Stimulated activated CD8-positive, alpha-beta memory T cell treated with anti-CD3 and anti-CD28 coated beads, Interleukin-15, amount 100 ng/mL, for 4 hours (primary cell): Measurements from ENCODE around the gene MAML2.
A peak's percentile ranks its signal among the peaks of the same experiment; 100 is the strongest.

Experiments used
- DNase-seq, 2 donors: peaks; one replicate each; pipeline ENCODE4 v3.0.0-alpha.2; 2020; ENCODE audit warnings: low read depth in 2 of 2

The MAML2 gene

GRCh38 chr11:96342961-96343711 is at the start of gene MAML2:
Gene MAML2 (minus strand): TSS chr11:96343195. CDS start chr11:96341895, 1,300 bp downstream.
- DNase-seq, result peak; percentile 83 to 89

- no peak for DNase-seq
These were observed 48.8 kb upstream of the MAML2 start for GRCh38 chr11:96391698-96392307.

GRCh38 chr11:96390488-96390792 is 47.4 kb upstream of the MAML2 start:
- DNase-seq, result no peak

- peak; percentile 96 to 98 for DNase-seq
These were observed 46.9 kb upstream of the MAML2 start, which contains the start of the genes CCDC82 and JRKL for GRCh38 chr11:96389720-96390487. Gene CCDC82 (minus strand): TSS chr11:96389912. CDS start chr11:96384747, 5,165 bp downstream. Gene JRKL (plus strand): TSS chr11:96390013. CDS start chr11:96390650, 637 bp downstream.

DNA sequence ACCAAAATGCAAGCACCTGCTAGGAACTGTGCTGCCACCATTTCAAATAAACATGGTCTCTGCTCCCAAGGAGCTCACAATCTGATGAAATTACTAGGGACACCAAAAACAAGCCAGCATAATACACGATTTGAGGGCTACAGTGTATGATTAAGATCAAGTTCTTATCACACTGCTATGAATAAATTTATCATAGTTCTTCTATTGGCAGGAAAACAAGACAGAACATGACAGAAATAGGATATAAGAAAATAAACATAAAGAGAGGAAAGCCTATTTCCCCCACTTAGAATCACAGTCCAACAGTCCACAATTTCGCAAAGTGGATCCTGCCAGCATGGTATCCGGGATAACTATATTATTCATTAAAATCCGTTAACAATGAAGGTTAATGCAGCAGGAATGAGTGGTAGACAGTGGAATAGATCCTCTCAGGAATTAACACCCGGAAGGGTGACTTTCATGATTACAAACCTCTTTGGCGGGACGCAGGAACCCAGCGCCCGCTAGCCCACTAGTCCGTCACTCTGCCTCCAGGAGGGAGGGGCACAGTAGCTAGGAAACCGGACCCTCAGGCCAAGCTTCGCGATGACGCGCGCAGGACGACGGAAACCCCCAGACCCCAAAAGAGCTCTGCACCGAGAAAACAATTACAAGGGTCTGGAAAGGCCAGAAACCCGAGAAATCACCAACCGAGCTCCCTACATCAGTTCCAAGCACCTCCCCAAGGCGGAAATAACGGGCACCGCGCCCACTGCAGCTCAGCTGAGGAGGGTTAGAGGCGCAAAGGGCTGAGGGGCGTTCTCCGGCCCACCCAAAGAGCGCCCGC is 46.1 kb upstream of the MAML2 start:
- DNase-seq, result no peak

- DNase-seq, result no peak
These were observed 42.2 kb upstream of the MAML2 start for GRCh38 chr11:96385187-96385586.

- DNase-seq, result no peak
These were observed 41.2 kb upstream of the MAML2 start for GRCh38 chr11:96384156-96384555.

DNA sequence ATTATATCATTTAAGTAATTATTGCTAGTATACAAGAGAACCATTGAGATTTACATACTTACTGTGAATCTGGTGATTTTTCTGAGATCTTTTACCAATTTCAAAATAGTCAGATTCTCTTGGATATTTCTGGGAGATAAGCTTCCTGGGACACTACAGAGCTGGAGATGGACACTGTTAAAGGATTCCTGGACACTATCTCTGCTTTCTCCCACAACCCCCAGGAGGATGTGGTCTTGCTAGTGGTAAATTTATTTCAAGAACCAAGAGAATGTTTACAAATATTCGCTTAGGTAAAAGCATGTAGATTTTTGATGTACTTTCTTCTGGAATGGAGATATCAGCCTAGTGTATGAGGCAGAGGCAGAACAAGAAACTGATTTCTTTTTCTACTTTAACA is 33.8 kb upstream of the MAML2 start:
- no peak for DNase-seq

DNA sequence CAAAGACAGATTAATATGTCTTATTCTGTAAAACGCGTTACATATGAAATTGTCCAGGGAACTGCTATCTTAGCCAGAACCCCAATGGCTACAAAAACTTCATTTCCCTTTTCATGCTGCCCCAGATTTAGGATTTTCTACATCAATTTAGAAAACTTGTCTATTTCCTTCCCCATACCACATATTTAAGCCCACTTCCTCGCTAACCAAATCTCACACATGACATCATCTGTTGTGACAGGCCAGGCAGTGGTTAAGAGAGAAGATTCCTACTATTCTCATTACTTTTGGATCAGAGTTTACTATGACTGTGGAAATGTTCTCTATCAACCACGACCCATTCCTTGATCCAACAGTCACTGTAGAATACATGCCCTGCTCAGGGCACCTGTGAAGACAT is 30.8 kb upstream of the MAML2 start:
- no peak for DNase-seq

GRCh38 chr11:96367342-96367741 is 24.3 kb upstream of the MAML2 start:
- DNase-seq, result no peak

DNA sequence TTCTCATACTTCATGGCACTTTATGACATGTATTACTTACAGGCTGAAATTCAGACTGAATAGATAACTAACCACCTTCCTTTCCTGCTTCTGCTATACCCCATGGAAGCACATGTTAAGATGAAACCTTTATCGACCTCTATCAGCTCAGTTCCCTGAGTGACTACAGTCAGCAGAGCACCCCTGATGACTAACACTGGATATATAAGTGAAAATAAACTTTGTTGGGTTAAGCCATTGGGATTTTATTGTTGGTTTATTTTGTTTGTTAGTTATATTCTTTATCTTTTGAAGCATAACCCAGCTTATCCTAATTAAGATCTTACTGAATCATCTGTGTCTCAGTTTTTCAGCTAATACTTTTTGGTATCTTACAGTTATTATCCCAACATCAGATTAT is 23.0 kb upstream of the MAML2 start:
- DNase-seq, result no peak

DNA sequence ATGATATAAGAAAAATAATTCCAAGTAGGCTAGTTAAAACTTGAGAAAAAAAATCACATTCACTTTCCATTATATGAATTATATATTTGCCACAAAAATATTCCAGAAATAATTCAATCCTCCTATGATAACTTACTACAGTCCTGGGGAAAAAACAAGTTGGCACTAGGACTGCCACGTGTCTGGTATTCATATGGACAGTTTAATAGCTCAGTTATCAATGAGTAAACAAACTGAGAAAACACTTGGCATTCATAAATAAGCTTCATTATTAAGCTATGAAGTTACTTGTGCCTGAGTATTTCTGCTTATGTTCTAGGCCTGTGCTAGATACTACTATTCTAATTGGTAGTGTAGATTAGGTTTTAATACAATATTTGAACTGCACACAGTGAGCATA is 22.5 kb upstream of the MAML2 start:
- no peak for DNase-seq

GRCh38 chr11:96361778-96362177 is 18.8 kb upstream of the MAML2 start:
- no peak for DNase-seq

GRCh38 chr11:96358321-96358720 is 15.3 kb upstream of the MAML2 start:
- DNase-seq, result no peak

DNA sequence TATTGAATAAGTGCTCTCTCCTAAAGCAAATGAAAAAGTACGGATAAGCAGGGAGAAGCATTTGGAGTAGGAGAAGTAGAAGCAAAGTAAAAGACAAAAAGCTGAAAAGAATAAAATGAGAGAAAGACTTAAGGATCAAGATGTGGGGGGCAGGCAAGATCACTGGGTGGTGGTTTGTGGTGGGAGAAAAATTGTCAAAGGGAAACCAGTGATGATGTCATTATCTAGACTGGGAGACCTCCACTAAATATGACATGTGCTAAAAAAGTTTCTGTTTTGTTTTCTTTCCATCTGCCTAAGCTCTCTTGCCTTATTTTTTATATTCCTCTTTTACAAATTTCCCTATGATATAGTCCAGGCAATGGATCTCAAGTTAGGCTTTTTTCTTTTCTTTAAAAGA is 14.8 kb upstream of the MAML2 start:
- DNase-seq, result no peak

DNA sequence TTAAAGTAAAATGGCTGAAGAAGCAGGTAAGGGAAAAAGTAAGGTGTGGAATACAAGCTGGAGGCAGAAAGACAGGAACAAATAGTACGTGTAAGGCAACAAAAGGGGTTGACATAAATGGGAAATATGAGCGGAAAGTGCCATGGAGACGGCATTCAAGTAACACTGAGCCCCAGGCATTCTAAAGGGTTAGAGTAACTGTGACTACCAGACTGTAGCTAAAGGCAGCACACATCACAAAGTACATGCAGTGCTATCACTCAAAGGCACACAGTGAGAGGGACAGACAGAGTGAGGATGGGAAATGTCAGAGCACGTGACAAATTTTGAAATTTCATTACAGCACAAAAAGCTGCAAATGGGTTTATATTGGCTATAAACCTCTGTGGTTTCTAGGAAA is 13.9 kb upstream of the MAML2 start:
- DNase-seq, result no peak

GRCh38 chr11:96342014-96342960 is 708 bp downstream of the MAML2 start:
- no peak for DNase-seq

DNA sequence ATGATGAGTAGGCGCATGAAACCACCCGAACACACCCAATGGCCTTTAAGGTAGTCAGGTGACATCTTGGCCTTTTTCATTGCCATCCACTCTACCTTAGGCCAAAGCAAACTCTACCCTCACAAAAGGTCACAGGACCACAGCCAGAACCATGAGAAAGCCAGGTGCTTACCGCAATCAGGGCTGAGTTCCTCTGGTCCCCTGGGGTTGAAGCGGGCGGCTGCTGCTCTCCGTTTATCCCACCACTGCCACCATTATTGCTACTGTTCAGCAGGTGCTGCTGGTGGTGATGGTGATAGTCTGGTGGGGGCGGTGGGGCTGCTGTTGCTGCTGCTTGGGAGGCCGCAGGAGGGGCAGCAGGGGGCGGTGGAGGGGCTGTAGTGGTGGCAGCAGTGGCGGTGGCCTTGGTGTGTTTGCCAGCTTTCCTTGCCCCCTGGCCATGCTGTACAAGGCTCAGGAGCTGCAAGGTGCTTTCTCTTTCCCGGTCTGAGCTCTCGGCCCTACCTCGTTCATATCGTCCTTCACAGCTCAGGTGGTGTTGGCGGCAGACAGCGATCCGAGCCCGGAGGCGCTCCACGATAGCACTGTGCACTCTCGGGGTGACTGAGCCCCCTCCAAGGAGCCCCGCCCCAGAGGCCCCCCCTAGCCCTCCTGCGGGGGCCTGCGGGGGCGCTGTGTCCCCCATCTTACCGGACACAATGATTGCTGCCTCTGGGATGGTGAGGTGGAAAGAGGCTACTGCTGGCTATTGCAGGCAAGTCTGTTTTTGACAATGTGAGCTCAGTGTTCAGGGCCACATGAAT is 1.6 kb downstream of the MAML2 start:
- DNase-seq, result peak; percentile 37 to 41

GRCh38 chr11:96340555-96340885 is 2.5 kb downstream of the MAML2 start:
- no peak for DNase-seq
